DND-41 (cell line): Measurements from ENCODE around the gene DNAJC5.

Experiments used
- ATAC-seq: fragments of 200-7000 bp; cut with Tn5 transposase; 3 replicates; pipeline ENCODE4 v1.9.1; 2021; ENCODE audit warnings: low read depth; ENCODE audit not compliant: insufficient read depth
- DNase-seq: peaks from one replicate; pipeline ENCODE4 v3.0.0-alpha.2; 2020
- H2AFZ ChIP-seq: 2 replicates; pipeline ENCODE4 v1.6.0; 2012; ENCODE audit warnings: low read depth, low read length
- H3K27ac ChIP-seq: 2 replicates; pipeline ENCODE4 v1.5.1; 2012; ENCODE audit warnings: low read length, inconsistent platforms
- H3K27me3 ChIP-seq: fragments of 200-600 bp; sonication (generic); 2 replicates; pipeline ENCODE4 v1.6.0; 2012; ENCODE audit warnings: low read length, mild to moderate bottlenecking, inconsistent platforms; ENCODE audit not compliant: insufficient read depth, poor library complexity
- H3K36me3 ChIP-seq: 2 replicates; pipeline ENCODE4 v1.5.1; 2012; ENCODE audit warnings: low read length, inconsistent platforms; ENCODE audit not compliant: insufficient read depth
- H3K4me1 ChIP-seq: 2 replicates; pipeline ENCODE4 v1.5.1; 2012; ENCODE audit warnings: mild to moderate bottlenecking, low read length; ENCODE audit not compliant: insufficient read depth
- H3K4me2 ChIP-seq: 2 replicates; pipeline ENCODE4 v1.6.0; 2012; ENCODE audit warnings: mild to moderate bottlenecking, moderate library complexity, low read length, inconsistent platforms; ENCODE audit not compliant: insufficient read depth
- H3K4me3 ChIP-seq, 2 experiments: fragments of 200-600 bp in 1 of 2; shearing (Covaris generic) in 1 of 2; 2 replicates each; pipeline ENCODE4 v1.5.1; 2012 to 2016; ENCODE audit warnings: inconsistent platforms in 2 of 2, low read length in 2 of 2, mild to moderate bottlenecking in 2 of 2, low read depth in 1 of 2, moderate library complexity in 1 of 2
- H3K79me2 ChIP-seq: 2 replicates; pipeline ENCODE4 v1.6.0; 2012; ENCODE audit warnings: low read length, inconsistent platforms; ENCODE audit not compliant: insufficient read depth
- H3K9ac ChIP-seq: 2 replicates; pipeline ENCODE4 v1.6.0; 2012; ENCODE audit warnings: low read depth, mild to moderate bottlenecking, inconsistent platforms, low read length, moderate library complexity
- H3K9me3 ChIP-seq: 2 replicates; pipeline ENCODE4 v1.5.1; 2012; ENCODE audit warnings: low read length, moderate library complexity, mild to moderate bottlenecking, inconsistent platforms; ENCODE audit not compliant: insufficient read depth, severe bottlenecking
- H4K20me1 ChIP-seq: 2 replicates; pipeline ENCODE4 v1.6.0; 2012; ENCODE audit warnings: low read length; ENCODE audit not compliant: insufficient read depth
- EZH2 ChIP-seq: IDR thresholded peaks from 3 replicates; pipeline ENCODE4 v1.6.1; 2012; ENCODE audit warnings: borderline replicate concordance, low read depth, mild to moderate bottlenecking, moderate library complexity, low read length, inconsistent platforms; ENCODE audit not compliant: severe bottlenecking
- TF ChIP-seq, protein P1 (sequence below): IDR thresholded peaks from 2 replicates; pipeline ENCODE4 v1.5.1; 2012; ENCODE audit warnings: borderline replicate concordance, low read length, moderate library complexity, mild to moderate bottlenecking; ENCODE audit not compliant: poor library complexity, severe bottlenecking; ENCODE audit errors: extremely low read depth

DNAJC5 gene

DNA sequence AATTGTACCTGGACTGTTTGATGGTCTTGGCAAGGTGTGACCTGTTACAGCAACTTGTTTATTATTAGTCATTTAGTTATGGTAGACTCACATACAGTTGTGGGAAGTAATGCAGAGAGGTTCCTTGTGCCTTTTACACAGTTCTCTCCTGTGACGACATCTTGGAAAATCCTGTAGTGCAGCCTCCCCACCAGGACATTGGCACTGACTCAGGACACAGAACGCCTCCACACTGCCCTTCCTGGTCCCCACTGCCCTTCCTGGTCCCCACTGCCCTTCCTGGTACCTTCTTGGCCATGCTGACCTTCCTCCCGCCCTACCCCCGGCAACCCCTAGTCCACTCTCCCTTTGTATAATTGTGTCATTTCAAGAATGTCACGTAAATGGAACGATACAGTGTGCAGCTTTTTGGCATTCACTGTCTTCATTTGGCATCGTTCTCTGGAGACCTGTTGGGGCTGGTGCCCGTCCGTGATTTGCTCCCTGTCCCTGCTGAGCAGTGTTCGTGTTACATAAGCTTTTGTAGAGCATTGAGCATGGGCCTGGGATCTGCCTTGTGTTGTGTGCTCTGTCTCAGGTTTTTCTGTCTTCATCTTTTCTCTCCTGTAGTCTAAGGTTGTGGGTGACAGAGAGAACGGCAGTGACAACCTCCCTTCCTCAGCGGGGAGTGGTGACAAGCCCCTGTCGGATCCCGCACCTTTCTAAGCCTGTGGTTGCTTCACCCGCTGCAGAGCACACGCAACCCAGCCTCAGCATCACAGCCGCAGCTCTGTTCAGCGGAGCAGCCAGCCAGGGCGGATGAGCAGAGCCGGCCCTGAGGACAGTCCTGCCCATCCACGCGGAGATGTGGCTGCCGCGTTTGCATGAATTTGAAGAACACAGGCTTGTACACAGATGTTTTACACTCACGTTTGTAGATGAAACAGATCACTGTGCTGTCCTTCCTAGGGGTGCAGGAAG lies 5.4 kb upstream of the DNAJC5 start:
- H3K27ac ChIP-seq: no peak overlapping the region
- no peak overlapping the region for H3K4me3 ChIP-seq
- H3K36me3 ChIP-seq: peaks cover 62% of the 10 kb centered on the region
- peaks cover 3% of the 10 kb centered on the region for H3K4me1 ChIP-seq
- DNase-seq (no peak), ATAC-seq (no peak)
- H3K4me2 ChIP-seq: no peak overlapping the region
- TF ChIP-seq EZH2: no peak
- TF ChIP-seq, protein P1, sequence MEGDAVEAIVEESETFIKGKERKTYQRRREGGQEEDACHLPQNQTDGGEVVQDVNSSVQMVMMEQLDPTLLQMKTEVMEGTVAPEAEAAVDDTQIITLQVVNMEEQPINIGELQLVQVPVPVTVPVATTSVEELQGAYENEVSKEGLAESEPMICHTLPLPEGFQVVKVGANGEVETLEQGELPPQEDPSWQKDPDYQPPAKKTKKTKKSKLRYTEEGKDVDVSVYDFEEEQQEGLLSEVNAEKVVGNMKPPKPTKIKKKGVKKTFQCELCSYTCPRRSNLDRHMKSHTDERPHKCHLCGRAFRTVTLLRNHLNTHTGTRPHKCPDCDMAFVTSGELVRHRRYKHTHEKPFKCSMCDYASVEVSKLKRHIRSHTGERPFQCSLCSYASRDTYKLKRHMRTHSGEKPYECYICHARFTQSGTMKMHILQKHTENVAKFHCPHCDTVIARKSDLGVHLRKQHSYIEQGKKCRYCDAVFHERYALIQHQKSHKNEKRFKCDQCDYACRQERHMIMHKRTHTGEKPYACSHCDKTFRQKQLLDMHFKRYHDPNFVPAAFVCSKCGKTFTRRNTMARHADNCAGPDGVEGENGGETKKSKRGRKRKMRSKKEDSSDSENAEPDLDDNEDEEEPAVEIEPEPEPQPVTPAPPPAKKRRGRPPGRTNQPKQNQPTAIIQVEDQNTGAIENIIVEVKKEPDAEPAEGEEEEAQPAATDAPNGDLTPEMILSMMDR: no peak
- no peak overlapping the region for H3K9ac ChIP-seq
- H3K79me2 ChIP-seq: no peaks in the 10 kb centered on the region
- no peaks in the 10 kb centered on the region for H3K27me3 ChIP-seq
- no peaks in the 10 kb centered on the region for H3K9me3 ChIP-seq
- peaks cover 26% of the 10 kb centered on the region for H4K20me1 ChIP-seq
- no peak overlapping the region for H2AFZ ChIP-seq

DNA sequence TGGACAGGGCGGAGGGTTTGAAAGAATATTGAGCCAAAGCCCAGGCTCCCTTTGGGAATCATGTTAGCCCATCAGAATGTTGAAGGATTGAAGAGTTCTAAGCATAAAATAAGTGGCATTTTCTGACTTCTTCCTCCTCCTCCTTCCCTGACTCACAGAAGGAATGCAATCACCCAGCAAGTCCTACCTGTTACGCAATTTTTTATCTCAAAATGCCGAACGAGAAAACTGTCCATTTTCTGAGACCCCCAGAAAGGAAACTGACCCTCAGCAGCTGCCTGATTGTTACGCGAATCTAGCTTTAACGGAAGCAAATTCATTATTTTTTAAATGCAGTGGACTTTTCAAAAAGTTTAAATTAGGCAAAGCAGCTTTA lies 4.7 kb upstream of the DNAJC5 start:
- H3K9me3 ChIP-seq: no peaks in the 10 kb centered on the region
- ATAC-seq: no peak
- DNase-seq: no peak
- H3K36me3 ChIP-seq: peaks cover 55% of the 10 kb centered on the region
- H3K4me3 ChIP-seq: no peak overlapping the region
- peaks cover 22% of the 10 kb centered on the region; the same call in 1 of the 2 replicates for H4K20me1 ChIP-seq
- H3K4me1 ChIP-seq: peaks cover 6% of the 10 kb centered on the region
- no peak overlapping the region for H3K4me2 ChIP-seq
- no peak overlapping the region for H3K27ac ChIP-seq
- H3K27me3 ChIP-seq: no peaks in the 10 kb centered on the region
- TF ChIP-seq, protein P1: no peak
- no peak for TF ChIP-seq EZH2
- no peak overlapping the region for H3K9ac ChIP-seq
- no peaks in the 10 kb centered on the region for H3K79me2 ChIP-seq
- H2AFZ ChIP-seq: no peak overlapping the region

DNA sequence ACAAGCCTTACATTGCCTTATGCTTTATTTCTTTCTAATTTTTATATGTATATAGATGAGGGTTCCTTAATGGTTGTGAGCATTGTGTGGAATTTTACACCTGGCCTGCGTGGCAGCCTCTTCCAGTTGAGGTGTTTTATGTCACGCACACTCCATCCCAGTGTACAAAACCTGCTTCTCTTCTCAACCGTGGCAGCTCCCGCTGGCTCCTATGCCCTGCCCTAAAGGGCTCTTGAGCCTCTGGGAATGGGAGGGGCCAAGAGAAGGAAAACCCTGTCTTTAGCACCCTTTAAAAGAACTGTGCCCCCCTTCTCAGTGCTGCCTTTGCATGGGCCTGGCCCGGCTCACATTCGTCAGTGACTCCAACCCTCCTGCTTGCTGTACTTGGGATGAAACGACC lies 4.3 kb upstream of the DNAJC5 start:
- Histone ChIP-seq H2AFZ (no peak overlapping the region), H3K27me3 (no peaks in the 10 kb centered on the region), H3K4me2 (no peak overlapping the region), H4K20me1 (peaks cover 24% of the 10 kb centered on the region; the same call in 1 of the 2 replicates), H3K27ac (no peak overlapping the region), H3K79me2 (peaks cover 4% of the 10 kb centered on the region), H3K9me3 (no peaks in the 10 kb centered on the region), H3K9ac (no peak overlapping the region), H3K4me3 (no peak overlapping the region), H3K36me3 (peaks cover 51% of the 10 kb centered on the region), H3K4me1 (peaks cover 6% of the 10 kb centered on the region)
- no peak for DNase-seq
- ATAC-seq: no peak
- TF ChIP-seq EZH2: no peak

DNA sequence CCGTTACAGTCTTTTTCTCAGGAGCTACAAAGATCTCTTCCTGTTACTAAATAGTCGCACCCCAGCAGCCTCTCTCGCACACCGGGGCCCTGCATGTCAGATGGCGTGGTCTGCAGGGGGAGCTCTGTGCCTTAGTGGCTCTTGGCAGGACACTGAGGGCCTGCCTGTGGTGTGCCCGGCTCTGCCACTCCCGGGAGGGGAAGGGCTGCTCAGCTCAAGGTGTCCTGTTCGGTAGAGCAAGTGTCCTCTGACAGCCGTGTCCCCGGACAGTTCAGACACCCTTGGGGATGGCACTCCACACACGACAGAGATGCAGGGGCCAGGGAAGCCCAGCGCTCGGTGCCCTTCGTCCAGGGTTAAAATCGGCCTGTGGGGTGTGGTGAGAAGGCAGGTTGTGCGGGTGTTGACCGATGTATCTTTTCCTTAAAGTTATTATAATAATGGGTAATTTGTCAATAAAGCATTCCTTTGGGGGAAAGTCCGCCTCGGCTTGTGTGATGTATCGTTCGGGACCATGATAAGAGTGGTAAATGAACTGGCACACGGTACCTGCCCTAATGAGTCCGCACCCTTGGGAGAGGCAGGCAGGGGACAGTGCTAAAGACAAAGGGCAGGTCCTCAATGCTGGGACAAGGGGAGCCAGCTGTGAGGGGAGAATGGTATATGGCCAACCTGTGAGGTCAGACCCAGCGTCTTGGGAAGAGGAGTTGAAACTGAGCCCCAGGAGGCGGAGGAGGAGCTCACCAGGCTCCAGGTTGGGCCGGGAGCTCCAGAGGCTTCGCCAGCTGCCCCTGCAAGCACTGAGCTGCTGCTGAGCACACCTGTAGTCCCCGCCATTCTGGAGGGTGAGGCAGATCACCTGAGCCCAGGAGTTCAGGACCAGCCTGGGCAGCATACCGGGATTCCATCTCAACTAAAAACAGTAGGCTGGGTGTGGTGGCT lies 3.6 kb upstream of the DNAJC5 start:
- H3K27ac ChIP-seq: no peak overlapping the region
- TF ChIP-seq, protein P1: peak; percentile 10
- TF ChIP-seq EZH2: no peak

More for the DNA sequence above, 3.6 kb upstream of the DNAJC5 start:
- H3K36me3 ChIP-seq: peaks cover 47% of the 10 kb centered on the region
- no peak overlapping the region for H3K4me3 ChIP-seq
- no peak overlapping the region for H3K9ac ChIP-seq
- H2AFZ ChIP-seq: no peak overlapping the region
- H4K20me1 ChIP-seq: peaks cover 31% of the 10 kb centered on the region
- no peaks in the 10 kb centered on the region for H3K27me3 ChIP-seq
- no peaks in the 10 kb centered on the region for H3K9me3 ChIP-seq
- H3K4me2 ChIP-seq: no peak overlapping the region
- peaks cover 11% of the 10 kb centered on the region for H3K4me1 ChIP-seq
- H3K79me2 ChIP-seq: peaks cover 11% of the 10 kb centered on the region
- ATAC-seq: no peak
- no peak for DNase-seq
